ENCODE data around the gene VEGFD. TPM values are rescaled to one million over a fixed set of nuclear protein-coding genes. Genes with fewer than 3 reads are reported as not detected.

Gene VEGFD
- total and polyA plus RNA-seq, 9 of the 15 experiments (the other 6 are each of a cell fraction or from before 2014, with no cell fraction given) = 0.03 TPM; not detected in 8

DNA sequence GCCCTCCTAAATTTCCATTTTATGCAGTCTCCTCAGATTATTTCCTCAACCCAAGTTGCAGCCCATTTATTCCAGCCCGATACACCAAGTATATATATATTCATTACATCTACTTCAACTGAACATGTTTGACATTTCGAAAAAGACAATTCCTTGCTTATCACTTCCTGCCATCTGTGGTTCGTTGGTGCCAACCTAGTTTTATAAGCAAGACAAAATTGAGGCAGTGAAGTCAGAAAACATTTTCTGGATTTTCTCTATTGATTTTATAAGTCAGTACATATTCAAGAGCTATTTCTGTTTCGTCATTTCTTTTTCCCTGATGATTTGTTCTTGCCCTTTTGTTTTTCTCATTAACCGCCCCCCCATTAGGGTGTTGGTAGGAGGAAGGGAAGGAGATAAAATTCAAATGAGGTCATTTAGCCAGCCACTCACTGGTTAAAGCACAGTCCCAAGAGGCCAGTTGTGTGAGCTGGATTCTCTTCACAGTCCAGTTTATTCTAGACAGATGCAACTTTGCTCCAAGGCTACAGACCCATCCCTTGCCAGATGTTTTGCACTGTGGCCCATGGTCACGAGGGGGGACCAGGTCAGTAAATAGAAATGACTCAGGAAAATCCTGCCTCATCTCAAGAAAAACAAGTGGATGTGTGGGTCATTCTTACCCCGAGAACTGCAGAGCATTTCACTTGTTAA, 20.3 kb upstream of the VEGFD start (continued):
- TF ChIP-seq, protein P1, sequence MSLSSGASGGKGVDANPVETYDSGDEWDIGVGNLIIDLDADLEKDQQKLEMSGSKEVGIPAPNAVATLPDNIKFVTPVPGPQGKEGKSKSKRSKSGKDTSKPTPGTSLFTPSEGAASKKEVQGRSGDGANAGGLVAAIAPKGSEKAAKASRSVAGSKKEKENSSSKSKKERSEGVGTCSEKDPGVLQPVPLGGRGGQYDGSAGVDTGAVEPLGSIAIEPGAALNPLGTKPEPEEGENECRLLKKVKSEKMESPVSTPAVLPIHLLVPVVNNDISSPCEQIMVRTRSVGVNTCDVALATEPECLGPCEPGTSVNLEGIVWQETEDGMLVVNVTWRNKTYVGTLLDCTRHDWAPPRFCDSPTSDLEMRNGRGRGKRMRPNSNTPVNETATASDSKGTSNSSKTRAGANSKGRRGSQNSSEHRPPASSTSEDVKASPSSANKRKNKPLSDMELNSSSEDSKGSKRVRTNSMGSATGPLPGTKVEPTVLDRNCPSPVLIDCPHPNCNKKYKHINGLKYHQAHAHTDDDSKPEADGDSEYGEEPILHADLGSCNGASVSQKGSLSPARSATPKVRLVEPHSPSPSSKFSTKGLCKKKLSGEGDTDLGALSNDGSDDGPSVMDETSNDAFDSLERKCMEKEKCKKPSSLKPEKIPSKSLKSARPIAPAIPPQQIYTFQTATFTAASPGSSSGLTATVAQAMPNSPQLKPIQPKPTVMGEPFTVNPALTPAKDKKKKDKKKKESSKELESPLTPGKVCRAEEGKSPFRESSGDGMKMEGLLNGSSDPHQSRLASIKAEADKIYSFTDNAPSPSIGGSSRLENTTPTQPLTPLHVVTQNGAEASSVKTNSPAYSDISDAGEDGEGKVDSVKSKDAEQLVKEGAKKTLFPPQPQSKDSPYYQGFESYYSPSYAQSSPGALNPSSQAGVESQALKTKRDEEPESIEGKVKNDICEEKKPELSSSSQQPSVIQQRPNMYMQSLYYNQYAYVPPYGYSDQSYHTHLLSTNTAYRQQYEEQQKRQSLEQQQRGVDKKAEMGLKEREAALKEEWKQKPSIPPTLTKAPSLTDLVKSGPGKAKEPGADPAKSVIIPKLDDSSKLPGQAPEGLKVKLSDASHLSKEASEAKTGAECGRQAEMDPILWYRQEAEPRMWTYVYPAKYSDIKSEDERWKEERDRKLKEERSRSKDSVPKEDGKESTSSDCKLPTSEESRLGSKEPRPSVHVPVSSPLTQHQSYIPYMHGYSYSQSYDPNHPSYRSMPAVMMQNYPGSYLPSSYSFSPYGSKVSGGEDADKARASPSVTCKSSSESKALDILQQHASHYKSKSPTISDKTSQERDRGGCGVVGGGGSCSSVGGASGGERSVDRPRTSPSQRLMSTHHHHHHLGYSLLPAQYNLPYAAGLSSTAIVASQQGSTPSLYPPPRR (CRISPR knock-in tag; IDR thresholded peaks at IDR 0.05; ENCODE audit: borderline replicate concordance) = no peak

DNA sequence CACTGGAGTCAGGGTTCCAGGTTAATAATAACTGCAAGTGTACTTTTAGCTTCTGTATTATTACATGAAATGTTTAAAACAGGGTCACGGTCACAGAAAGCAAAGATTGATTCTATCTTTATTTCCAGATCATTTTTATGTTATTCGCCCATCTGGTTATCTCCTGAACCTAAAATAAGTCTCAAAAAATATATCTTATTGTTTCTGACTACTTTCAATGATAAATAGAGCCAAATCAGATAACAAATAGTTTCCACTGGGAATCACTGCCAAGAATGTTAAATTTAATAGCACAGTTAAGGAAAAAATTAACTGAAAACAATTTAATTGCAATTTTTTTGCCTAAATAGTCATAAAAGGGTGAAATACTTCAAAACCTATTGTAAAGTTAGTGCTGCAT, 17.2 kb upstream of the VEGFD start:
- H3K4me3 ChIP-seq = no peak overlapping the region
- no peaks in the 10 kb centered on the region for H3K79me2 ChIP-seq (ENCODE audit: control insufficient read depth, insufficient read depth, low read length)
- H3K9ac ChIP-seq (ENCODE audit: insufficient read depth in 1 of 2, low read depth in 2 of 2, low read length in 2 of 2) = no peak overlapping the region
- no peaks in the 10 kb centered on the region for H3K27me3 ChIP-seq (ENCODE audit: control insufficient read depth in 2 of 2, insufficient read depth in 2 of 2, low read length in 2 of 2)
- no peak overlapping the region for H3K27ac ChIP-seq (ENCODE audit: extremely low read depth, low read depth, low read length)
- POLR2A ChIA-PET = no interaction called here
- no peaks in the 10 kb centered on the region for H3K9me3 ChIP-seq (replicated peaks; ENCODE audit: control insufficient read depth, insufficient read depth, low read depth, low read length)
- H3K9me1 ChIP-seq (ENCODE audit: control insufficient read depth, insufficient read depth, low read length) = no peaks in the 10 kb centered on the region
- no peaks in the 10 kb centered on the region for H3K36me3 ChIP-seq (ENCODE audit: control insufficient read depth, insufficient read depth, low read length)
- FAIRE-seq (no peak), ATAC-seq (no peak), DNase-seq (ENCODE audit: extremely low read depth in 1 of 4, low spot score in 3 of 4) (no peak)
- 8% methylated on average over 2 of the region's 2 CpGs for WGBS (ENCODE audit: insufficient coverage, low coverage, missing lambda C conversion rate)
- H2AFZ ChIP-seq (ENCODE audit: low read depth, low read length) = no peak overlapping the region
- no peak overlapping the region for H3K4me2 ChIP-seq (ENCODE audit: insufficient read depth, low read length)
- intact Hi-C loops (cut with micrococcal nuclease) (no loop called here), in situ Hi-C loops (cut with MboI) (no loop called here)
- no peaks in the 10 kb centered on the region for H4K20me1 ChIP-seq (replicated peaks; ENCODE audit: control insufficient read depth, insufficient read depth, low read length)
- no TSS peak for BruUV-seq (replicated peaks)
- H3K4me1 ChIP-seq (replicated peaks in 1 of 2; ENCODE audit: control insufficient read depth in 2 of 2, insufficient read depth in 2 of 2, low read length in 2 of 2) = peaks cover 0 to 5% of the 10 kb centered on the region in 2 experiments; a peak in 3 of 5 replicates
- CTCF ChIA-PET (ENCODE audit: low intra/inter-chr PET ratio) = no interaction called here
- TF ChIP-seq, protein P2, sequence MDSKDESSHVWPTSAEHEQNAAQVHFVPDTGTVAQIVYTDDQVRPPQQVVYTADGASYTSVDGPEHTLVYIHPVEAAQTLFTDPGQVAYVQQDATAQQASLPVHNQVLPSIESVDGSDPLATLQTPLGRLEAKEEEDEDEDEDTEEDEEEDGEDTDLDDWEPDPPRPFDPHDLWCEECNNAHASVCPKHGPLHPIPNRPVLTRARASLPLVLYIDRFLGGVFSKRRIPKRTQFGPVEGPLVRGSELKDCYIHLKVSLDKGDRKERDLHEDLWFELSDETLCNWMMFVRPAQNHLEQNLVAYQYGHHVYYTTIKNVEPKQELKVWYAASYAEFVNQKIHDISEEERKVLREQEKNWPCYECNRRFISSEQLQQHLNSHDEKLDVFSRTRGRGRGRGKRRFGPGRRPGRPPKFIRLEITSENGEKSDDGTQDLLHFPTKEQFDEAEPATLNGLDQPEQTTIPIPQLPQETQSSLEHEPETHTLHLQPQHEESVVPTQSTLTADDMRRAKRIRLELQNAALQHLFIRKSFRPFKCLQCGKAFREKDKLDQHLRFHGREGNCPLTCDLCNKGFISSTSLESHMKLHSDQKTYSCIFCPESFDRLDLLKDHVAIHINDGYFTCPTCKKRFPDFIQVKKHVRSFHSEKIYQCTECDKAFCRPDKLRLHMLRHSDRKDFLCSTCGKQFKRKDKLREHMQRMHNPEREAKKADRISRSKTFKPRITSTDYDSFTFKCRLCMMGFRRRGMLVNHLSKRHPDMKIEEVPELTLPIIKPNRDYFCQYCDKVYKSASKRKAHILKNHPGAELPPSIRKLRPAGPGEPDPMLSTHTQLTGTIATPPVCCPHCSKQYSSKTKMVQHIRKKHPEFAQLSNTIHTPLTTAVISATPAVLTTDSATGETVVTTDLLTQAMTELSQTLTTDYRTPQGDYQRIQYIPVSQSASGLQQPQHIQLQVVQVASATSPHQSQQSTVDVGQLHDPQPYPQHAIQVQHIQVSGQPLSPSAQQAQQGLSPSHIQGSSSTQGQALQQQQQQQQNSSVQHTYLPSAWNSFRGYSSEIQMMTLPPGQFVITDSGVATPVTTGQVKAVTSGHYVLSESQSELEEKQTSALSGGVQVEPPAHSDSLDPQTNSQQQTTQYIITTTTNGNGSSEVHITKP (IDR thresholded peaks at IDR 0.05; ENCODE audit: partially characterized antibody) = no peak
- TF ChIP-seq TSC22D4 (tag; IDR thresholded peaks at IDR 0.05) (no peak), SP2 (IDR thresholded peaks at IDR 0.05; ENCODE audit: extremely low read depth, low read depth, low read length, poor library complexity, severe bottlenecking) (no peak), ZNF3 (CRISPR knock-in tag; IDR thresholded peaks at IDR 0.05) (no peak), ZNF75A (CRISPR knock-in tag; IDR thresholded peaks at IDR 0.05) (no peak)
- TF ChIP-seq, protein P3, sequence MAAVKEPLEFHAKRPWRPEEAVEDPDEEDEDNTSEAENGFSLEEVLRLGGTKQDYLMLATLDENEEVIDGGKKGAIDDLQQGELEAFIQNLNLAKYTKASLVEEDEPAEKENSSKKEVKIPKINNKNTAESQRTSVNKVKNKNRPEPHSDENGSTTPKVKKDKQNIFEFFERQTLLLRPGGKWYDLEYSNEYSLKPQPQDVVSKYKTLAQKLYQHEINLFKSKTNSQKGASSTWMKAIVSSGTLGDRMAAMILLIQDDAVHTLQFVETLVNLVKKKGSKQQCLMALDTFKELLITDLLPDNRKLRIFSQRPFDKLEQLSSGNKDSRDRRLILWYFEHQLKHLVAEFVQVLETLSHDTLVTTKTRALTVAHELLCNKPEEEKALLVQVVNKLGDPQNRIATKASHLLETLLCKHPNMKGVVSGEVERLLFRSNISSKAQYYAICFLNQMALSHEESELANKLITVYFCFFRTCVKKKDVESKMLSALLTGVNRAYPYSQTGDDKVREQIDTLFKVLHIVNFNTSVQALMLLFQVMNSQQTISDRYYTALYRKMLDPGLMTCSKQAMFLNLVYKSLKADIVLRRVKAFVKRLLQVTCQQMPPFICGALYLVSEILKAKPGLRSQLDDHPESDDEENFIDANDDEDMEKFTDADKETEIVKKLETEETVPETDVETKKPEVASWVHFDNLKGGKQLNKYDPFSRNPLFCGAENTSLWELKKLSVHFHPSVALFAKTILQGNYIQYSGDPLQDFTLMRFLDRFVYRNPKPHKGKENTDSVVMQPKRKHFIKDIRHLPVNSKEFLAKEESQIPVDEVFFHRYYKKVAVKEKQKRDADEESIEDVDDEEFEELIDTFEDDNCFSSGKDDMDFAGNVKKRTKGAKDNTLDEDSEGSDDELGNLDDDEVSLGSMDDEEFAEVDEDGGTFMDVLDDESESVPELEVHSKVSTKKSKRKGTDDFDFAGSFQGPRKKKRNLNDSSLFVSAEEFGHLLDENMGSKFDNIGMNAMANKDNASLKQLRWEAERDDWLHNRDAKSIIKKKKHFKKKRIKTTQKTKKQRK (IDR thresholded peaks at IDR 0.05; ENCODE audit: borderline replicate concordance, low read depth, low read length) = no peak
